ENCODE data around the gene BGLAP.

Gene BGLAP

DNA sequence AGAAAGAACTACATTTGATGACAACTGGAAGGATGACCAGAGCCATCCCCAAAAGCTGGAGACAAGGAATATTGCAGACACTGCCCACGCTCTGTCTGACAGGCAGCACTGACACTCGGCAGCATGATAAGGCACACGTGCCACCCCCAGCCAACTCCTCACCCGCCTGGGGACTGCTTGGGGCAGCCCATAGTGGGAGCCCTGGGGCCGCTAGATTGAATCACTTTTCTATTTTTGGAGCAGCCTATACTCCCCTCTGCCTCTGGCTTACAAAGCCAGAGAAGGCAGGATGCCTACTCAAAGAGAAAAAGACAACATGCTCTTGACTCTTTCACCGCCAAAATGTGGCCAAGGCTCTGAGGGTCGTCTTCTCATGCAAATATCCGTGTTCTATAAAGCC, 39.3 kb downstream of the BGLAP start:
- DNase-seq (ENCODE audit: low spot score in 2 of 2): peak in 1 of 2 experiments; percentile 34
- no peaks in the 10 kb centered on the region for H3K27me3 ChIP-seq (ENCODE audit: low read depth)
- H3K4me3 ChIP-seq: peak overlapping the region; percentile 98
- H3K9me3 ChIP-seq: no peaks in the 10 kb centered on the region
- in situ Hi-C loops (cut with MboI; ENCODE audit: low sequenced_read_pairs): no loop called here
- peaks cover 48% of the 10 kb centered on the region for H3K36me3 ChIP-seq (replicated peaks)
- peaks cover 9% of the 10 kb centered on the region for H3K4me1 ChIP-seq

DNA sequence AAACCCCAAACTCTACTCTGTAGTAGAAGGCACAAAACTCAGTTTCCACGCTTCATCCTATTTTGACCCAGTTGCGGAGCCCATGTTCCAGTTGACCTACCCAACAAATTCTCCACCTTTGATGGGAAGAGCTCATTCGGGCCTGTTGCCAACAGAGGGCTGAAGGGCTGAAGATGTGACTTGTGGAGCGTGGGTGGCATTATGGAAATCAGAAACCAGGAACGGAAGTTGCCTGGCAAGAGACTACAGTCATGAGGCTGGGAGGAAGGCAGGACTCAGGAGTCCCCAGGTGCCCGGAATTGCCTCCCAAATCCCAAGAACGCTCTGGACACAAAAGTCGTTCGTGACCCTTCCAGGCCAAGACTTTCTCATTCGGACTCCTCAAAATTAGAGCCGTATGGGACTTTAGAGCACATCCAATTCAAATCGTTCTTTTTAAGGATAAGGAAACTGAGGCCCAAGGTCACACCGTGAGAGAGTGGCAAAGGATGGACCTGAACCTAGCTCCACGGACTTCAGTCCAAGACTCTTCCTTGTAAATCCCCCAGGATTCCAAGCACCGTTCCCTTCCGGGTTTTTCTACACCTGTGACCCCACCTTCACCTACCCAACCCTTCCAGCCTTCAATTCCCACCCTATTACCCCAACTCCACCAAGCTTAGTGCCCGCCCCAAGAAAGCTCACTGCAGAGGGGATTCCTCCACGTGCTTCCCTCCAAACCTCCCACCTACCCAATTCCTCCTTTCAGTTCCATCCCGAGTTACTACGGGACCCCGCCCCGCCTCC, 39.9 kb downstream of the BGLAP start:
- Histone ChIP-seq H3K4me1 (peaks cover 9% of the 10 kb centered on the region), H3K4me3 (peak overlapping the region; percentile 98), H3K36me3 (replicated peaks) (peaks cover 42% of the 10 kb centered on the region), H3K9me3 (no peaks in the 10 kb centered on the region), H3K27me3 (ENCODE audit: low read depth) (no peaks in the 10 kb centered on the region)
- DNase-seq (ENCODE audit: low spot score in 2 of 2): peak; percentile 34 to 36
- in situ Hi-C loops (cut with MboI; ENCODE audit: low sequenced_read_pairs): no loop called here

DNA sequence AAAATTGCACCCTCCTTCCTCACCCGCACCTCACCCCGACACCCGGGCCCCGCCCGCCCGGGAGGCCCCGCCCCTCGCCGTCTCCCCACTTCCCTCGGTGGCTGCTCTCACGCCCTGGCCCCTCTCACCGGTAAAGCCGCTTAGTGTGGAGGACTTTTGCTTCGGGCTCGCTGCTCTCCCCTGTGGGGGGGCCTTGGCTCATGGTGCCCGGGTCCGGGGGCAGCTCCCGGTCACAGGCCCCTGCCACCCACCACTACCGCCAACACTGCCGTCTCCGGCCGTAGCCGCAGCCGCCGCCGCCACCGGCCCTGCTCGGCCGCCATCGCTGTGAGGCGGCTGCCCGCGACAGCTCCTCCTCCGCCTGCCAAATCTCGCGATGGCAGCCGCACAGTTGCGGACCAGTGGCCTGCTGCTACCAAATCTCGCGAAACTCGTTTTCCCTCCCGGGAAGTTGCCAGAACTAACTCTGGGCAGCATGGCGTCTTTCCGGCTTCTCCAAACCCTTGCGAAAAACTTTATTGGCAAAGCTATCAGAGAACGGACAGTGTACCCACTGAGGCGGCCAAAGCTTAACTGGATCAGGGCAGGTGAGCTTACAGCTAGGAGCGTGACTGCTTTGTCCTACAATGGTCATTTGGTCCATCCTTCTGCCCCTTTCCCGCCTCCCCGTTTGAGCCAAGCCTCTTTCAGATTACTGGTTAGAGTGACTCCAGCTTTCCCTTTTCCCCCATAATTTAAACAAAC, 40.7 kb downstream of the BGLAP start, which contains the start of gene SMG5:
SMG5 (minus strand) TSS at position 347 of the 744 bp plus-strand sequence; CDS start at position 202, 145 bp downstream.
- peaks cover 34% of the 10 kb centered on the region for H3K36me3 ChIP-seq (replicated peaks)
- no peaks in the 10 kb centered on the region for H3K27me3 ChIP-seq (ENCODE audit: low read depth)
- peak within 1 kb of the TSS; percentile 98 for H3K4me3 ChIP-seq
- no peaks in the 10 kb centered on the region for H3K9me3 ChIP-seq
- peaks cover 9% of the 10 kb centered on the region for H3K4me1 ChIP-seq
- in situ Hi-C loops (cut with MboI; ENCODE audit: low sequenced_read_pairs): no loop called here
- DNase-seq (ENCODE audit: low spot score in 2 of 2): peak; percentile 98

- H3K9me3 ChIP-seq: no peaks in the 10 kb centered on the region
- peaks cover 9% of the 10 kb centered on the region for H3K4me1 ChIP-seq
- no peaks in the 10 kb centered on the region for H3K27me3 ChIP-seq (ENCODE audit: low read depth)
- DNase-seq (ENCODE audit: low spot score in 2 of 2): no peak
- H3K36me3 ChIP-seq (replicated peaks): peaks cover 25% of the 10 kb centered on the region
- peak overlapping the region; percentile 98 for H3K4me3 ChIP-seq
- in situ Hi-C loops (cut with MboI; ENCODE audit: low sequenced_read_pairs): no loop called here
Observed at GRCh38 chr1:156283521-156283920, 41.5 kb downstream of the BGLAP start.

GRCh38 chr1:156284112-156284511, 42.1 kb downstream of the BGLAP start, which contains the start of gene TMEM79:
Gene TMEM79, plus strand, starts transcription at chr1:156284325. Its CDS starts 902 bp downstream, at chr1:156285227.
- Histone ChIP-seq H3K9me3 (no peaks in the 10 kb centered on the region), H3K4me3 (peak within 1 kb of the TSS; percentile 98), H3K4me1 (peaks cover 9% of the 10 kb centered on the region), H3K27me3 (ENCODE audit: low read depth) (no peaks in the 10 kb centered on the region), H3K36me3 (replicated peaks) (peaks cover 19% of the 10 kb centered on the region)
- in situ Hi-C loops (cut with MboI; ENCODE audit: low sequenced_read_pairs): no loop called here
- no peak for DNase-seq (ENCODE audit: low spot score in 2 of 2)

DNA sequence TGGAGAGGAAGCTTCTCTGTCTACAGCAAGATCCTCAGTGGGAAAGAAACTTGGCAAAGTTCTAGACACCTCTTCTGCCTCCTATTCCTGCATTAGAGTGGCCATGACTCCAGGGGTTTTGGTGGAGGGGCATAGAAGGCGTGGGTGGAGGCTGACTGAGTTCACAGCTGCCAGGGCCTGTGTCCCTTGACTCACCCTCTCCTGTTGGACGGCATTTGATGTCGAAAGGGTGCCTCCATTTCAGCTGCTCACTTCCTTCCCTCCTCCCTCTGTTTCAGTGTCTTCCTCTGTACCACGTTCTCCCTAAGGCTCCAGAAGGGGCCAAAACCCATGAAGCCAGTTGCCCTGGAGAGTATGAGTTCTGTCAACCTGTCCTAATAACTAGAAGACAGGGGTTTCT, 42.8 kb downstream of the BGLAP start:
- no peak for DNase-seq (ENCODE audit: low spot score in 2 of 2)
- in situ Hi-C loops (cut with MboI; ENCODE audit: low sequenced_read_pairs): no loop called here
- H3K36me3 ChIP-seq (replicated peaks): peaks cover 13% of the 10 kb centered on the region
- H3K9me3 ChIP-seq: no peaks in the 10 kb centered on the region
- no peaks in the 10 kb centered on the region for H3K27me3 ChIP-seq (ENCODE audit: low read depth)
- H3K4me3 ChIP-seq: no peak overlapping the region
- peaks cover 9% of the 10 kb centered on the region for H3K4me1 ChIP-seq

- DNase-seq (ENCODE audit: low spot score in 2 of 2): no peak
- in situ Hi-C loops (cut with MboI; ENCODE audit: low sequenced_read_pairs): no loop called here
- Histone ChIP-seq H3K36me3 (replicated peaks) (peaks cover 6% of the 10 kb centered on the region), H3K9me3 (no peaks in the 10 kb centered on the region), H3K4me1 (peaks cover 9% of the 10 kb centered on the region), H3K27me3 (ENCODE audit: low read depth) (no peaks in the 10 kb centered on the region), H3K4me3 (no peak overlapping the region)
Observed at GRCh38 chr1:156285437-156285836, 43.5 kb downstream of the BGLAP start.

DNA sequence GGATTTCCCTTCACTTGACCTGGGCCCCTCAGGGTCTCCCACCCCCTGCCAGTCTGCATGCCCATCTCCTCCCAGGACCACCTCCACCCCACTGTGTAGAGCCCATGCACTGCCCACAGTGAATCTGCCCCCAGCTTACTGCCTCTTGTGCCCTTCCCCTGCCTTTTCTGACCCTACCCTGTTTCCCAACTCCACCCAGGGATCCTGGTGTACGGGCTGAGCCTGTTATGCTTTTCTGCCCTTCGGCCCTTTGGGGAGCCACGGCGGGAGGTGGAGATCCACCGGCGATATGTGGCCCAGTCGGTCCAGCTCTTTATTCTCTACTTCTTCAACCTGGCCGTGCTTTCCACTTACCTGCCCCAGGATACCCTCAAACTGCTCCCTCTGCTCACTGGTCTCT, 44.1 kb downstream of the BGLAP start:
- DNase-seq (ENCODE audit: low spot score in 2 of 2): no peak
- no peak overlapping the region for H3K4me3 ChIP-seq
- H3K9me3 ChIP-seq: no peaks in the 10 kb centered on the region
- peaks cover 9% of the 10 kb centered on the region for H3K4me1 ChIP-seq
- H3K27me3 ChIP-seq (ENCODE audit: low read depth): no peaks in the 10 kb centered on the region
- in situ Hi-C loops (cut with MboI; ENCODE audit: low sequenced_read_pairs): no loop called here
- H3K36me3 ChIP-seq (replicated peaks): peaks cover 5% of the 10 kb centered on the region

DNA sequence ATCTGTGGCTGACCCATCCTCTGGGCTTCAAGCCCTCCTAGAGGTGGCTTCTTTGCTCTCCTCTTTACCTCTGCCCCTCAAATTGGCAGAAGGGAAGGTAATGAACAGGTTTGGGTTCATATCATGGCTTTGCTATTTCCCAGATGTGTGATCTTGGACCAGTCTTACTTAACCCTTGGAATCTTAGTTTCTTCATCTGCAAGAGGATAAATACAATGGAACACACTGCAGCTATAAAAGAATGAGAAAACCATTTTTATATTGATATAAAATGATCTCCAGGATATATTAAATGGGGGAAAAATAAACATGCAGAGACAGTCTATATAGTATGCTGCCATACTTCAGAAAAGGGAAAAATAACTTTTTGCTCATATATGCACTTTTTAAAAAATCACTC, 47.9 kb downstream of the BGLAP start:
- no peak for DNase-seq (ENCODE audit: low spot score in 2 of 2)
- Histone ChIP-seq H3K4me3 (no peak overlapping the region), H3K27me3 (ENCODE audit: low read depth) (no peaks in the 10 kb centered on the region), H3K4me1 (no peaks in the 10 kb centered on the region), H3K36me3 (replicated peaks) (peaks cover 3% of the 10 kb centered on the region), H3K9me3 (no peaks in the 10 kb centered on the region)
- in situ Hi-C loops (cut with MboI; ENCODE audit: low sequenced_read_pairs): no loop called here

DNA sequence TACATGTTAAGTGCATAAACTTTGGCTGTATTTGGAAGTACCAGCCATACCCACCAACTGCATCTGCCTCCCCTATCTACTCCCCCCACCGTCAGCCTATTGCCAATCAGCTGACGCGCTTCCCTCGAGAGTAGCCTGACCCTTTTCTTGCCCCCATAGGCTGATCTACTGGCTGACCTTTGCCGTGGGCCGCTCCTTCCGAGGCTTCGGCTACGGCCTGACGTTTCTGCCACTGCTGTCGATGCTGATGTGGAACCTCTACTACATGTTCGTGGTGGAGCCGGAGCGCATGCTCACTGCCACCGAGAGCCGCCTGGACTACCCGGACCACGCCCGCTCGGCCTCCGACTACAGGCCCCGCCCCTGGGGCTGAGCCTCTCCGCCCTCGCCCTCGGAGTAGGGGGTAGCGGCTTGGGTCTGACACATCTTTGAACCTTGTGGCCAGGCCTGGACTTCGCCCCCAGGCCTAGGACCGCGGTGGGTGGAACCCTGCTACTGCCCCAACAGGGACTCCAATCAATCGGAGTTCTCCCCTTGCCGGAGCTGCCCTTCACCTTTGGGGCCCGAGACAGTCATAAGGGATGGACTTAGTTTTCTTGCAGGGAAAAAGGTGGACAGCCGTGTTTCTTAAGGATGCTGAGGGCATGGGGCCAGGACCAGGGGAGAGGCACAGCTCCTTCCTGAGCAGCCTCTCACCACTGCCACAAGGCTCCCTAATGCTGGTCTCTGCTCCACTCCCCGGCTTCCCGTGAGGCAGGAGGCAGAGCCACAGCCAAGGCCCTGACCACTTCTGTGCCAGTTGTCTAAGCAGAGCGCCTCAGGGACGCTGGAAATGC, 49.5 kb downstream of the BGLAP start:
- in situ Hi-C loops (cut with MboI; ENCODE audit: low sequenced_read_pairs): no loop called here
- DNase-seq (ENCODE audit: low spot score in 2 of 2): no peak
- no peaks in the 10 kb centered on the region for H3K4me1 ChIP-seq
- no peaks in the 10 kb centered on the region for H3K9me3 ChIP-seq
- H3K27me3 ChIP-seq (ENCODE audit: low read depth): no peaks in the 10 kb centered on the region
- H3K36me3 ChIP-seq (replicated peaks): peaks cover 3% of the 10 kb centered on the region
- no peak overlapping the region for H3K4me3 ChIP-seq
